HUES48 (cell line): ENCODE measurements around the gene FBXO3.

Experiments
- H3K27ac ChIP-seq: one replicate; pipeline ENCODE4 v1.7.0; 2013; ENCODE audit warnings: low read depth, low read length, inconsistent platforms
- H3K27me3 ChIP-seq: 2 replicates; pipeline ENCODE4 v1.6.1; 2013; ENCODE audit warnings: mild to moderate bottlenecking, low read length; ENCODE audit not compliant: control insufficient read depth, insufficient read depth
- H3K36me3 ChIP-seq: 2 replicates; pipeline ENCODE4 v1.6.1; 2013; ENCODE audit warnings: low read length; ENCODE audit not compliant: control insufficient read depth, insufficient read depth
- H3K4me1 ChIP-seq: 2 replicates; pipeline ENCODE4 v1.6.1; 2013; ENCODE audit warnings: mild to moderate bottlenecking, low read length; ENCODE audit not compliant: control insufficient read depth, insufficient read depth
- H3K4me3 ChIP-seq: 2 replicates; pipeline ENCODE4 v1.5.1; 2013; ENCODE audit warnings: mild to moderate bottlenecking, low read depth, low read length
- H3K9ac ChIP-seq: 2 replicates; pipeline ENCODE4 v1.6.1; 2013; ENCODE audit warnings: mild to moderate bottlenecking, low read depth, low read length, moderate library complexity
- H3K9me3 ChIP-seq: 2 replicates; pipeline ENCODE4 v1.6.1; 2013; ENCODE audit warnings: low read length; ENCODE audit not compliant: control insufficient read depth, insufficient read depth

Gene FBXO3

GRCh38 chr11:33772300-33772699, 2.0 kb downstream of the FBXO3 start:
- H3K27me3 ChIP-seq = peaks cover 28% of the 10 kb centered on the region
- H3K9me3 ChIP-seq = no peaks in the 10 kb centered on the region
- peaks cover 3% of the 10 kb centered on the region; the same call in 1 of the 2 replicates for H3K4me1 ChIP-seq
- peaks cover 13% of the 10 kb centered on the region for H3K36me3 ChIP-seq
- H3K9ac ChIP-seq = no peak overlapping the region
- H3K27ac ChIP-seq = no peak overlapping the region
- no peak overlapping the region for H3K4me3 ChIP-seq

GRCh38 chr11:33770236-33770635, 4.1 kb downstream of the FBXO3 start:
- Histone ChIP-seq H3K4me1 (peaks cover 3% of the 10 kb centered on the region; the same call in 1 of the 2 replicates), H3K27me3 (peaks cover 18% of the 10 kb centered on the region), H3K4me3 (no peak overlapping the region)

GRCh38 chr11:33769542-33769941, 4.8 kb downstream of the FBXO3 start:
- Histone ChIP-seq H3K4me1 (0 out of 2 replicates have a peak, but pooled peaks cover 3% of the 10 kb centered on the region), H3K4me3 (no peak overlapping the region), H3K27me3 (peaks cover 11% of the 10 kb centered on the region), H3K9ac (no peak overlapping the region), H3K9me3 (no peaks in the 10 kb centered on the region), H3K27ac (no peak overlapping the region), H3K36me3 (peaks cover 20% of the 10 kb centered on the region)

More at GRCh38 chr11:33770236-33770635, 4.1 kb downstream of the FBXO3 start:
- peaks cover 20% of the 10 kb centered on the region for H3K36me3 ChIP-seq
- no peak overlapping the region for H3K27ac ChIP-seq
- H3K9ac ChIP-seq = no peak overlapping the region
- no peaks in the 10 kb centered on the region for H3K9me3 ChIP-seq

GRCh38 chr11:33767624-33768023, 6.7 kb downstream of the FBXO3 start:
- H3K36me3 ChIP-seq = peaks cover 25% of the 10 kb centered on the region
- no peaks in the 10 kb centered on the region for H3K27me3 ChIP-seq
- H3K9me3 ChIP-seq = no peaks in the 10 kb centered on the region
- H3K9ac ChIP-seq = no peak overlapping the region
- no peak overlapping the region for H3K4me3 ChIP-seq
- no peak overlapping the region for H3K27ac ChIP-seq
- H3K4me1 ChIP-seq = no peaks in the 10 kb centered on the region

GRCh38 chr11:33766085-33766484, 8.2 kb downstream of the FBXO3 start:
- H3K36me3 ChIP-seq = peaks cover 25% of the 10 kb centered on the region
- H3K4me1 ChIP-seq = no peaks in the 10 kb centered on the region
- no peak overlapping the region for H3K9ac ChIP-seq
- no peak overlapping the region for H3K27ac ChIP-seq
- H3K9me3 ChIP-seq = no peaks in the 10 kb centered on the region
- no peak overlapping the region for H3K4me3 ChIP-seq
- H3K27me3 ChIP-seq = no peaks in the 10 kb centered on the region

GRCh38 chr11:33761471-33761870, 12.8 kb downstream of the FBXO3 start:
- H3K36me3 ChIP-seq = peaks cover 14% of the 10 kb centered on the region
- no peaks in the 10 kb centered on the region for H3K4me1 ChIP-seq
- H3K9ac ChIP-seq = no peak overlapping the region

DNA sequence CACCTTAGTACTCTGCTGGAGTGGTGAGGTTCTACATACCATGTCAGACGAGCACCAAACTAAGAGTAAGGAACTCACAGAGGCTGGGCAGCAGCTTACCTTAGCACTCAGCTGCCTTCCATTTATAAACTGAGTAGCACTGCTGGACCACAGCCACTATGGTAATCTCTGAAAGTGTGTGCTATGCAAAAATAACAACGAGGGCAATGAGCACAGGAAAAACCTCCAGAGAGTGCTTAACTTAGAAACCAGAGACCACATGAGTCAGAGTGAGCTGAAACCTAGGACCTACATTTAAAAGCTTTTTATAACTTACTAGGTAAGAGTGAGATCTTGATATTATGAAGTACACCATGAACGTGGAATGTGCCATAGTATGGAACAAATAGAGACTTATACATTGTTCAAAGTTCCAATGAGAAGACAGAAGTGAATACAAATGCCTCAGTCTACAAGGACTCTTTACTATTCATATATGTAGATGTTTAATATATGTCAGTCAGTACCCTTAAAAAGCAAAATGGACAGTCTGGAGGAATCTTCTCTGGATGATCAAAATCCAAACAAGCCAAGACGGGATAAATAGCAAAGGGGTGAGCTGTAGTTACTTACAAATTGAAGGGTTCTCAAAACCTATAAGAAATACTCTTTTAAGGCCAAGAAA, 20.9 kb downstream of the FBXO3 start:
- Histone ChIP-seq H3K36me3 (peaks cover 20% of the 10 kb centered on the region), H3K27ac (no peak overlapping the region), H3K27me3 (no peaks in the 10 kb centered on the region), H3K4me3 (no peak overlapping the region), H3K9me3 (no peaks in the 10 kb centered on the region), H3K9ac (no peak overlapping the region), H3K4me1 (no peaks in the 10 kb centered on the region)

More at GRCh38 chr11:33761471-33761870, 12.8 kb downstream of the FBXO3 start:
- Histone ChIP-seq H3K4me3 (no peak overlapping the region), H3K27me3 (no peaks in the 10 kb centered on the region), H3K9me3 (no peaks in the 10 kb centered on the region), H3K27ac (no peak overlapping the region)

- Histone ChIP-seq H3K9ac (no peak overlapping the region), H3K36me3 (peaks cover 18% of the 10 kb centered on the region), H3K27me3 (no peaks in the 10 kb centered on the region), H3K9me3 (no peaks in the 10 kb centered on the region), H3K4me3 (no peak overlapping the region), H3K4me1 (no peaks in the 10 kb centered on the region), H3K27ac (no peak overlapping the region)
Observed at GRCh38 chr11:33751878-33752277, 22.4 kb downstream of the FBXO3 start.

DNA sequence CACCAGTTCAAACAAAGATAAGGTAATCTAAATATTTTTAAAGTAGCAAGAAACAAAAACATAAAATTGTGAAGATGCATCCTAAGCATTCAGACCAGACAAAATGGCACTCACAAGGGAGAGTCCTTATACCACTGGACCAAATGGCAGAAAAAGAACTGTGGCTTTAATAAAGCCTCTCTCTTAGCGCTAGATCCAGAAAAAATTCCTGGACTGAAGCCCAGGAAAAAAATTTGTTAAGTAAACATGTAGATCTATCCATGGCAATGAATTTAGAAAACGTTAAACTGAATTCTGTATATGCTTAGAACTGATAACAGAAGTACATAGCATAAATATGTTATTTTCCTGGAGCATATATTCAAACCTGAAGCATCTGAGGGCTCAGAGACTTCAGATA, 26.3 kb downstream of the FBXO3 start:
- Histone ChIP-seq H3K9ac (no peak overlapping the region), H3K27me3 (no peaks in the 10 kb centered on the region), H3K36me3 (peaks cover 7% of the 10 kb centered on the region; the same call in 1 of the 2 replicates), H3K27ac (no peak overlapping the region), H3K4me3 (no peak overlapping the region), H3K4me1 (peaks cover 3% of the 10 kb centered on the region; the same call in 1 of the 2 replicates), H3K9me3 (no peaks in the 10 kb centered on the region)

GRCh38 chr11:33743291-33743690, 31.0 kb downstream of the FBXO3 start:
- Histone ChIP-seq H3K36me3 (0 out of 2 replicates have a peak, but pooled peaks cover 4% of the 10 kb centered on the region), H3K4me1 (peaks cover 3% of the 10 kb centered on the region; the same call in 1 of the 2 replicates), H3K27me3 (no peaks in the 10 kb centered on the region), H3K4me3 (no peak overlapping the region), H3K9ac (no peak overlapping the region), H3K9me3 (no peaks in the 10 kb centered on the region), H3K27ac (no peak overlapping the region)

GRCh38 chr11:33742249-33742851, 32.0 kb downstream of the FBXO3 start:
- H3K9ac ChIP-seq = no peak overlapping the region
- no peak overlapping the region for H3K4me3 ChIP-seq
- 0 out of 2 replicates have a peak, but pooled peaks cover 4% of the 10 kb centered on the region for H3K36me3 ChIP-seq
- H3K27me3 ChIP-seq = no peaks in the 10 kb centered on the region
- no peak overlapping the region for H3K27ac ChIP-seq
- no peaks in the 10 kb centered on the region for H3K9me3 ChIP-seq
- H3K4me1 ChIP-seq = peaks cover 5% of the 10 kb centered on the region
